LNCAP (cell line): ENCODE results near the gene SLX4IP.

Experiments used
- TF ChIP-seq, protein P1 (sequence below): fragments of 450-650 bp; IDR thresholded peaks from 2 replicates; pipeline ENCODE4 v1.5.1; 2017; ENCODE audit warnings: mild to moderate bottlenecking

SLX4IP gene

DNA sequence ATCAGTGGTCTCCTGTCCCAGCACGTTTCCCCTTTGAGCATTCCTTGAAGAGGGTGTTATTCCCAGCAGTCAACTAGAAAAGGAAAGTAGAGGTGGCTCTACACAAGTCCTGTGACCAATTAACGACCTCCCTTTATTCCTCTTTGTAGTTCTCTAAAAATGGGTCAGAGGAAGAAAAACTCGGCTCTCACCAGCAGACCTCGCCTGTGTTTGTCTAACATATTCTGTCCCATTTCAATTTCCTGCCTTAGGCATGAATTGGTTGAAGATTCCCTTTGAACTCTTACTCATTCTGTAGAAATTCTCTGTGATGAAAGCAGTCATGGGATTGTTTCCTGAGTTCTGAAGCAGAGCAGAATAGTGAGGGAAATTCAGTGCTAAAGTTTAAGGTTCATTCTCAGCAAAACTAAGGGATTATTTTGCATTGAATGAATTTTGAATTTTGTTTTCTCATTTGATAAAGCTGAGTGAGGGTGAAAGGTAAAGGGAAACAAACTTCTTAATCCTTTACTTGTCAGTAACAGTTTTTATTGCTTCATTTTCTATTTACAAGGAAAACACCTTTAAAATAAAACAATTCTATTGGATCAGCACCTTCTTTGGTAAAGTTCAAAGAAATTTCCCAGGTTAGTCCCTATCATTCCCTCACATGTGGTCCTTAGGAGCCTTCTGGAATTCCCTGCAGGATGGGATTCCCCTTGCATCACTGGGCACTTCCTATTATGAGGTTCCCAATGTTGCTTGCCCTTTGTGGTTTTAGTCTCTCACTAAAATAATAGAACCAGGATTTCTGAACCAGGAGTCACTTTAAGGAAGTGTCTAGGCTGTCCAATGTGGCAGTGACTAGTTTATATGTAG lies 105.8 kb downstream of the SLX4IP start:
- TF ChIP-seq, protein P1, sequence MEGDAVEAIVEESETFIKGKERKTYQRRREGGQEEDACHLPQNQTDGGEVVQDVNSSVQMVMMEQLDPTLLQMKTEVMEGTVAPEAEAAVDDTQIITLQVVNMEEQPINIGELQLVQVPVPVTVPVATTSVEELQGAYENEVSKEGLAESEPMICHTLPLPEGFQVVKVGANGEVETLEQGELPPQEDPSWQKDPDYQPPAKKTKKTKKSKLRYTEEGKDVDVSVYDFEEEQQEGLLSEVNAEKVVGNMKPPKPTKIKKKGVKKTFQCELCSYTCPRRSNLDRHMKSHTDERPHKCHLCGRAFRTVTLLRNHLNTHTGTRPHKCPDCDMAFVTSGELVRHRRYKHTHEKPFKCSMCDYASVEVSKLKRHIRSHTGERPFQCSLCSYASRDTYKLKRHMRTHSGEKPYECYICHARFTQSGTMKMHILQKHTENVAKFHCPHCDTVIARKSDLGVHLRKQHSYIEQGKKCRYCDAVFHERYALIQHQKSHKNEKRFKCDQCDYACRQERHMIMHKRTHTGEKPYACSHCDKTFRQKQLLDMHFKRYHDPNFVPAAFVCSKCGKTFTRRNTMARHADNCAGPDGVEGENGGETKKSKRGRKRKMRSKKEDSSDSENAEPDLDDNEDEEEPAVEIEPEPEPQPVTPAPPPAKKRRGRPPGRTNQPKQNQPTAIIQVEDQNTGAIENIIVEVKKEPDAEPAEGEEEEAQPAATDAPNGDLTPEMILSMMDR, result no peak

- TF ChIP-seq, protein P1, result no peak
Observed at GRCh38 chr20:10541668-10542411, 106.7 kb downstream of the SLX4IP start.

DNA sequence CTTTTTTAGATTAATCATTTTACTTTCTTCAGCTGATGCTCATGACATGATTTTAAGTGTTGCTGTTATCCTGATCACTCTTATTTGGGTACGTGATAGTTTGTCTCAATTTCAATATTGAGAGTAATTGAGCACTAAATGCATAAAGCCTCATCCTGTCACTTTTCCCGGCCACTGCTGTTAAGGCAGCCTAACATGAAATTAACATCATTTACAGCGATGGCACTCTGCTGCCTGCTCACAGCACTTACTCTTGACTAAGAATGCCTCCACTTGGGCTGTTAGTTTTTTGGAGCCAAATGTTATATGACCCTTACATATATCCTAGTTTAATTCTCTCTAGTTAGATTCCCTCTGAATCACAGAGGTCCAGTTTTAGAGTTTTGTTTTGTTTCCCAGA lies 107.3 kb downstream of the SLX4IP start:
- TF ChIP-seq, protein P1, result no peak

DNA sequence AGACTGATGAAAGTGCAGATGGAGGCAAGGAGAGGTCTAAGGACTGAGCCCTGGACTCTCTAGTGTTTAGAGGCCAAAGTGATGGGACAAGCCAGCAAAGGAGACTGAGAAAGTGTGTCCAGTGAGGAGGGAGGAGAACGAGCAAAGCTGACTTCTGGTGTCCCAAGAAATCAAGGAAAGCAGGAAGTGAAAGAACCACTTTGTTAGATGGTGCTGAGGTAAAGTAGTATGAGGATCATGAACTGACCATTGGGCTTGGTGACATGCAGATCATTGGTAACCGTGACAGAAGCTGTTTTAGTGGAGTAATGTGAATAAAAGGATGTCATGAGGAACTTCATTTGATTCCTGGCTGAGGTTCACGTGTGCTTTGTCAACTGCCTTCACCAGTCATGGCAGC lies 108.4 kb downstream of the SLX4IP start:
- TF ChIP-seq, protein P1, result no peak

DNA sequence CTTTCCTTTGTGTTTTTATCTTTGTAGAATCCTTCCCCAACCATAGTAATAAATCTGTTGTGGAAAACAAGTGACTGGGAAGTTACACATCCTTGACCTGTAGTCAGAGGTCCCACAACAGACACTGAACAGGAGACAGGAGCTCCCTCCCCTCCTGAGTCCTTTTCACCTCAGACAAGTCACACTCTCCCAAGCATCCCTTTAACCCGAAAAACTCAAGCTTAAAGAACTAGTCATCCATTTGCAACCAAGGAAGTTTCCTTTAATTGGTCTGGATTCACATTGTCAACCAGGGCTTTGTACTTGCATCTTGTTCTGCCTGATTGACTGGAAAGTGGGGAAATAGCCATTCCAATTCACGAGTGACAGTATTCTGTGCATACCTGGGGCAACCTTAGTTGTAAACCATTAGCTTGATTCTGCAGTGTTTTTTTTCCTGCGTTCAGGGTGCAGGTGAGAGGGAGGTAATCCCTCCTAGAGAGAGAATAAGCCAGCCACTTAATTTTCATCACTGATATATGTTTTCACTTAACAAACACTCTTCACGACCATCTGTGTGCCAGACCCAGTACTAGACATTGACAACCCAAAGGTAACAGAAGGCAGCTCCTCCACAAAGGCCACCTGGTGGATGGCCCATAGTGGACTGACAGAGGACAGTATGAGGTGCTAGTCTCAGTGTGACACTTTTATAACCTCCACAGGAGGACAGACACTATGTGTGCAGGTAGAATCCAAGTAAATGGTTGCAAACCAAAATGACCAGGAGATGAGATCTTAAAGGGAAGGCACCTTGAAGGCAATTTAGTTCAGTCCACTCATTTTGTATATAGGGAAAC lies 112.4 kb downstream of the SLX4IP start:
- TF ChIP-seq, protein P1, result no peak

DNA sequence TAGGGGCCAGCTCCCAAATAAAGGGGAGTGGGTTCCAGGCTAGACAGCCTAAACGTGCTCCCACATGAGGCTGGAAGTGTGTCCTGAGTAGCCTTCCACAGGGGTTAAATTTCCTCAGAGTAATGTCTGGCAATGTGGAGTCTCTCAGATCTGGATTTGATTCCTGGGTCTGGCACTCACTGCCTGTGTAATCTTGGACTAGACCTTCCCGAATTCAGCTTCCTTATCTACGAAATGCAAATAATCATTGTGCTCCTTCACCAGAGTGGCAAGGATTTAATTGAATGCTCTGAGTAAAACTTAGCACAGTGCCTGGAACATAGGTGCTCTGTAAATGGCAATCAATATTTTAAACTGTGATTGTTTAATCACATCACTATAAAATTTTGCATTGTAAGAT lies 114.4 kb downstream of the SLX4IP start:
- TF ChIP-seq, protein P1, result no peak
